Thymus (tissue), 11 donors: ENCODE results near the gene HECW1. TPM values are rescaled to one million over a fixed set of nuclear protein-coding genes. Genes with fewer than 3 reads are reported as not detected.
"Not testable (repeated sequence)": the region's sequence is repeated elsewhere in the genome, so short reads cannot be mapped to it uniquely, and the experiment has no call there.

Source experiments
- DNase-seq, 9 donors: peaks; one replicate each; pipeline ENCODE4 v3.0.0-alpha.2; 2013; ENCODE audit warnings: low spot score in 9 of 9, low read depth in 6 of 9, missing footprints in 1 of 9
- H3K27ac ChIP-seq, 2 donors: one replicate each; pipeline ENCODE4 v1.5.1; 2013; ENCODE audit warnings: control low read depth in 1 of 2, low read depth in 1 of 2, low read length in 1 of 2, mild to moderate bottlenecking in 1 of 2, moderate library complexity in 1 of 2
- H3K27me3 ChIP-seq, 2 donors: one replicate each; pipeline ENCODE4 v1.5.1; 2013; ENCODE audit warnings: low read length in 1 of 2; ENCODE audit not compliant: control insufficient read depth in 2 of 2, insufficient read depth in 1 of 2
- H3K36me3 ChIP-seq, 2 donors: one replicate each; pipeline ENCODE4 v1.5.1; 2013; ENCODE audit warnings: low read length in 1 of 2, mild to moderate bottlenecking in 1 of 2, moderate library complexity in 1 of 2; ENCODE audit not compliant: control insufficient read depth in 2 of 2, insufficient read depth in 2 of 2
- H3K4me1 ChIP-seq, 2 donors: one replicate each; pipeline ENCODE4 v1.5.1; 2013; ENCODE audit warnings: low read length in 2 of 2; ENCODE audit not compliant: control insufficient read depth in 2 of 2, insufficient read depth in 2 of 2
- H3K4me3 ChIP-seq, 2 donors: one replicate each; pipeline ENCODE4 v1.5.1; 2013; ENCODE audit warnings: low read length in 2 of 2, control low read depth in 1 of 2, mild to moderate bottlenecking in 1 of 2
- H3K9me3 ChIP-seq, 2 donors: one replicate each; pipeline ENCODE4 v1.5.1; 2013; ENCODE audit warnings: low read length in 1 of 2, mild to moderate bottlenecking in 1 of 2; ENCODE audit not compliant: control insufficient read depth in 2 of 2, insufficient read depth in 1 of 2
- WGBS: extraction: QIAGEN DNeasy Blood & Tissue Kit; methylation state at CpG from one replicate; pipeline ENCODE4 v1.1.7; 2013; 5-methylcytosine and 5-hydroxymethylcytosine counted together
- polyA plus RNA-seq: library from polyadenylated mRNA; stranded (reverse); fragments of 200-250 nt; gene quantifications from one replicate; pipeline ENCODE4 v1.2.3, GENCODE V29; 2013
- total RNA-seq: library from RNA; stranded (reverse); fragments of 120-200 nt; gene quantifications from one replicate; pipeline ENCODE4 v1.2.4, GENCODE V29; 2013
- donor health status: healthy.

Gene HECW1
- total and polyA plus RNA-seq, 2 donors, result 0.05 to 0.23 TPM

DNA sequence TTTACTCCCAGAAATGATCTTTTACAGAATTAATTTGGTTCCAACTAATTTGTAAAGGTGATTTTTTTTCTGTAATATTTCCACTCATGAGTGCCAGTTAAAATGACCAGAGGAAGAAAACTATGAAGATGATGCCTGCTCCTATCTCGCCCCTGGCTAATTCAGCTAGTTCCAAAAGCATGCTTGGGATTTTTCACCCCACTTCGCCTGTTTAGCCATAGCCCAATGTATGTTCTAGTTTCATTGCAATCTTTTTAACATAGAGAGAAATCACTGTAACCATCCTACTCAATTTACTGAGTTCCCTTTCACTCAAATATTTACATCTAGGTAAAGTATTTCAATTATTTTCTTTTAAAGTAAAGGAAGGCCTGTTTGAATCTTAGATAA, 447.5 kb downstream of the HECW1 start:
- Histone ChIP-seq H3K4me3 (no peak overlapping the region), H3K27ac (no peak overlapping the region), H3K27me3 (no peaks in the 10 kb centered on the region), H3K4me1 (no peaks in the 10 kb centered on the region), H3K36me3 (no peaks in the 10 kb centered on the region), H3K9me3 (no peaks in the 10 kb centered on the region)
- no peak for DNase-seq
- 97% methylated on average over 2 of the region's 2 CpGs for WGBS

DNA sequence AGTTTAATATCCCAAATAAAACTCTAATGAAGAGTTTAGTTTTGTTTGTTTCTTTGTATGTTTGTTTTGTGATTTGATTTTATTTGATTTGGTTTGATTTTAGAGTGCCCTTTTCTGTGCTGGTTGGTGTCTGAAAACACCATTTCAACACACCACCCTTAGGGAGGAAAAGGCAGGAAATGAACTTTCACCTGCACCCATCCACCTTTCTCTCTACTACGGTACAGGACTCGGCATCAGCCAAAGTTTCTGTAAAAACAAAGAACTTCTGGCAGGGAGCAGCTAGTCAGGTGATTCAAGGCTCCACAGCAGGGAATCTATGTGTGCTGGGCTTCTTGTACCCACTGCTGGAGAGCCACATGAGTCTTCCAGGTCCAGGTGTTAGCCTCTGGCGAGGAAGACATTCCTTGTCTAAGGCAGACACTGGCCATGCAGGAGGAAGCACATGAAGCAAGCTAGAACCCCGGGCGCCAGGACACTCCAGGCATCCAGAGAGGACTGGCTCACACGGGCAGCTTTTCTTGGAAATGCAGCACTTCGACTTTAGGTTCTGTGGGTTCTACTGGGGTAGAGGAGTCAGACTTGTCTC, 448.4 kb downstream of the HECW1 start:
- H3K27me3 ChIP-seq, result no peaks in the 10 kb centered on the region
- no peak overlapping the region for H3K27ac ChIP-seq
- H3K4me1 ChIP-seq, result no peaks in the 10 kb centered on the region
- no peak overlapping the region for H3K4me3 ChIP-seq
- no peaks in the 10 kb centered on the region for H3K36me3 ChIP-seq
- H3K9me3 ChIP-seq, result no peaks in the 10 kb centered on the region
- WGBS, result 96% methylated on average over 7 of the region's 7 CpGs
- no peak for DNase-seq

DNA sequence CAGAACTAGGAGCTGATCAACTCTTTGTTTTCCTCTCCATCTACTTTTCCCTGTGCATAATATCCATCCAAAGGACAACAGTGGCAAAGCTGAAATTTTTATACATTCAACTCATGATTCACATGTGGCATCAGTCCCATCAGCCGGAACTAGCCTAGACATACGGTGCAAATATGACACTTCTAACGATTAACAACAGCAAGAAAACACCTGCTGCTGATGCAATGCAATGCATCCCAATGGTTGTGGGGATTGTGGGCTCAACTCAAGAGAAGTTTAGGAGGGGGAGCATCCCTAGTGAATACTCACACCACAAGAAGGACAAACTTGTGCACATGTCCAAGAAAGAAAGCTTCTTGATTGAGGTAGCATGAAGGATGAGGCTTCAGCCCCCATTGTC, 449.9 kb downstream of the HECW1 start:
- no peaks in the 10 kb centered on the region for H3K9me3 ChIP-seq
- H3K36me3 ChIP-seq, result no peaks in the 10 kb centered on the region
- 98% methylated on average over 3 of the region's 3 CpGs for WGBS
- DNase-seq, result no peak
- no peaks in the 10 kb centered on the region for H3K4me1 ChIP-seq
- H3K4me3 ChIP-seq, result no peak overlapping the region
- H3K27me3 ChIP-seq, result no peaks in the 10 kb centered on the region
- H3K27ac ChIP-seq, result no peak overlapping the region

DNA sequence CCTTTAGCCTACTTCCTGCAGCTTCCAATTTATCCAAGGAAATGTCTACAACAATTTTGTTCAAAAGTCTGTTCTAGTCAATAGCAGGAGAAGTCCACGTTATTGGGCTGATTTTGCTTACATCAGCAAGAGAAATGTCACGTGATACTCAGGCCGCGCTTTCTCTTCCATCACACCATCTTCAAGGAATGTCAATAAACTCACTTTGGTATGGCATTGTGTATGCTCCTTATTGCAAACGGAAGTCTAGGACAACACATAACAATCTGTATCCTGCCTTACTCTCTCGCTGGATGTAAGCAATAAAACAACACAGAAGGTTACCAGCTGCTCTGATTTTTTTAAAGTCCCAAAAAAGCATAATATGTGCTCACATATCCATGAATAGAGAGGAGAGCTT, 453.3 kb downstream of the HECW1 start:
- WGBS, result 82% methylated on average over 6 of the region's 6 CpGs
- Histone ChIP-seq H3K36me3 (no peaks in the 10 kb centered on the region), H3K4me1 (no peaks in the 10 kb centered on the region), H3K9me3 (no peaks in the 10 kb centered on the region), H3K27ac (no peak overlapping the region), H3K27me3 (no peaks in the 10 kb centered on the region), H3K4me3 (no peak overlapping the region)
- no peak for DNase-seq

DNA sequence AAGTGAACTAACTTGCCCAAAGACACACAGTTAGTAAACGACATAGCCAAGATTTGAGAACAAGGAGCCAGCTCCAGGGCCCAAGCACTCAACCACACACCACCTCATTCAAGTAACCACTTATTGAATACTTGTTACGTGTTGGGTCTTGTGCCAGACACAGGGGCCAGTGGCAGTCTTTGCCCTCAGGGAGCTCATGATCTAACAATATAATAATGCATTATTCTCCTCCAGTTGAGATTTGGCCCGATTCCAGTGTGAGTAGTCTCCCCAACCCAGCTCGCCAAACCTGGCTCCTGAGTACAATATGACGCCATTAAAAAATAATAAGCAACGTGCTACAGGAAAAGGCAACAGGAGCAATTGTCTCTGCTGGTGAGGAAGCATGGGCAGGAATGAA, 456.1 kb downstream of the HECW1 start:
- Histone ChIP-seq H3K9me3 (no peaks in the 10 kb centered on the region), H3K36me3 (no peaks in the 10 kb centered on the region), H3K4me1 (no peaks in the 10 kb centered on the region), H3K4me3 (no peak overlapping the region), H3K27me3 (no peaks in the 10 kb centered on the region), H3K27ac (no peak overlapping the region)
- WGBS, result 95% methylated on average over 6 of the region's 6 CpGs
- no peak for DNase-seq

DNA sequence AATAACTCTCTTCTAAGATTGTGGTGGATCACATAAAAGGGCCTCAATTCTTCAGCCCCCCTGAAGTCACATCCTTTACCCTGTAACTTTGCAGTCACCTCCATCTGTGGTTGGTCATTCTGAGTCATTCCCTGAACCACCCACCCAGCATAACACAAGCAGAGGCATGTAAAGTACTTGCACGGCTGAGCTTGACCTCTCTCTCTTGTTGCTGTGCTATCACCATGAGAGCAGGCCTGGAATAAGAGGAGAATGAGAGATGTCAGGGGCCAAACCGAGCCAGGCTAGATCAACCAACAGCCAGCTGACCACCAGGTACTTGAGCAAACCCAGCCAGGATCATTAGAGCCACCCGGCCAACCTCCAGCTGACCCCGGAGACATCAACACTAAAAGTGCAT, 457.0 kb downstream of the HECW1 start:
- no peak for DNase-seq
- H3K4me1 ChIP-seq, result no peaks in the 10 kb centered on the region
- H3K36me3 ChIP-seq, result no peaks in the 10 kb centered on the region
- no peak overlapping the region for H3K4me3 ChIP-seq
- no peaks in the 10 kb centered on the region for H3K27me3 ChIP-seq
- H3K9me3 ChIP-seq, result no peaks in the 10 kb centered on the region
- WGBS, result 94% methylated on average over 4 of the region's 4 CpGs
- no peak overlapping the region for H3K27ac ChIP-seq

DNA sequence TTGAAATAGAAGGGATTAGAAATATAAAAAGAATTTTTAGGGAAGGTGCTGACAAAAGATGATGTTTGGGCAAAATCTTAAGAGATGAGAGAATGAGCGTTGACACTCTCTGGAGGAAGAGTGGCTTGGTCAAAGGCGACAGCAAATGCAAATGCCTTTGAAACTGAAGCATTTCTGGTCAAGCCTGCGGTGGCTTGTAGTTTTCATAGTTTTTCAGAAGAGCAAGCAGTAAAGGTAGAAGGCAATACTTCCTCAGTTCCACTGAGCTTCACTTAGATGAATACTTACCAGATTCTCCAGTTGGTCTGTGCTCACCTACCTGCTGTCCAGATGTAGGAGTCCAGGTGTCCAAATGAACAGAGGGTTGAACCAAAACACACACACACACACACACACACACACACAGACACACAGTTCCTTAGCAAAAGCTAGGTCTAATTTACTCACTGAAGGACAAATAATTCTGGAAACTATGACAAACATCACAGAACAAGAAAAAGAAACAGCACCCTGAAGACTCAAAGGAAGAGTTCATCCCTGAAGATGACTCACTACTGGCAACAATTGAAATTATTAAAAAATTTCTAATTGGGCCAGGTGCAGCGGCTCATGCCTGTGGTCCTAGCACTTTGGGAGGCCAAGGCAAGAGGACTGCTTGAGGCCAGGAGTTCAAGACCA, 458.4 kb downstream of the HECW1 start:
- Histone ChIP-seq H3K27ac (no peak overlapping the region), H3K4me3 (no peak overlapping the region), H3K36me3 (no peaks in the 10 kb centered on the region), H3K9me3 (no peaks in the 10 kb centered on the region), H3K27me3 (no peaks in the 10 kb centered on the region), H3K4me1 (no peaks in the 10 kb centered on the region)
- no peak for DNase-seq
- WGBS, result 97% methylated on average over 4 of the region's 4 CpGs

DNA sequence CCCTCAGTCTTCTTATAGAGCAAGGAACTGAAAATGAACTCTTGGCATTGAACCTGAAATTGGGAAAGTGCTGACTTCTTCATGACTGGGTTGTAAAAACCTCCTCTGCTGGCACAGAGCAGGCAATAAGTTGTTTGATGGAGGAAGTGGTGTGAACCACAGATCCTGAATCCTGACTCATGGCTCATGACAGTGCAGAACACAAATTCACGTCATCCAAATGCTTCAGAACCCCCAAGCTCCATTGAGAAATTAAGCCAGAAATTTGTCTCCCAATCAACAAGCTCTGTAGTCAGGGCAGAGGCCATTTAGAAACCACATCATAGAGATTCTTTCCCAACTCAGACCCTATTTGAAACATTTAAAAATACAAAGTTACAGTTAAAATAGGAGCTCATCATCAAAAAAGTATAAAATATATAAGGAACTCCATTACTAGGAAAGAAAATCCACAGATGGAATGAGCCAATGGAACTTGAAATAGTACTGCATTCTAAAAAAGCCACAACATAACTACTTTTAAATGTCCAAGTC, 460.1 kb downstream of the HECW1 start:
- no peaks in the 10 kb centered on the region for H3K36me3 ChIP-seq
- peak in 3 of 9 donors; percentile 20 to 61 (median 24) for DNase-seq
- H3K4me1 ChIP-seq, result peaks cover 4% of the 10 kb centered on the region in 2 donors
- no peak overlapping the region for H3K4me3 ChIP-seq
- no peaks in the 10 kb centered on the region for H3K27me3 ChIP-seq
- H3K9me3 ChIP-seq, result no peaks in the 10 kb centered on the region
- H3K27ac ChIP-seq, result no peak overlapping the region
- 9% methylated on average over 1 of the region's 1 CpG for WGBS

DNA sequence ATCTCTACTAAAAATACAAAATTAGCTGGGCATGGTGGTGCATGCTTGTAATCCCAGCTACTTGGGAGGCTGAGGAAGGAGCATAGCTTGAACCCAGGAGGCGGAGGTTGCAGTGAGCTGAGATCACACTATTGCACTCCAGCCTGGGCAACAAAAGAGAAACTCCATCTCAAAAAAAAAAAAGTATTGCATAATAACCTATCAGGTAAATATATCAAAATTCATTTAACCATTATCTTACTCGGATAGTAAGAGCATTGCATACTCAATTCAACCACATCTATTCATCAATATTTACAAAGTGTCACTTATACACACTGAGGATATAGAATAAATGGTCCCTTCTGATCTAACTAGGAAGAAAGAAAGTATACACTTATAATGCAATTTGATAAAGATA, 461.4 kb downstream of the HECW1 start:
- H3K4me1 ChIP-seq, H3K27ac ChIP-seq, H3K9me3 ChIP-seq, H3K36me3 ChIP-seq, H3K4me3 ChIP-seq, H3K27me3 ChIP-seq, DNase-seq: not testable (repeated sequence)
- WGBS, result 94% methylated on average over 2 of the region's 2 CpGs
